Cortex of kidney (tissue), 1 donor: ENCODE measurements around the gene MED12.
"Not testable (repeated sequence)": the region's sequence is repeated elsewhere in the genome, so short reads cannot be mapped to it uniquely, and the experiment has no call there.

Source experiments
- DNase-seq: peaks from one replicate; lab custom pipeline; 2025; lab: John Stamatoyannopoulos, UW

MED12 gene

DNA sequence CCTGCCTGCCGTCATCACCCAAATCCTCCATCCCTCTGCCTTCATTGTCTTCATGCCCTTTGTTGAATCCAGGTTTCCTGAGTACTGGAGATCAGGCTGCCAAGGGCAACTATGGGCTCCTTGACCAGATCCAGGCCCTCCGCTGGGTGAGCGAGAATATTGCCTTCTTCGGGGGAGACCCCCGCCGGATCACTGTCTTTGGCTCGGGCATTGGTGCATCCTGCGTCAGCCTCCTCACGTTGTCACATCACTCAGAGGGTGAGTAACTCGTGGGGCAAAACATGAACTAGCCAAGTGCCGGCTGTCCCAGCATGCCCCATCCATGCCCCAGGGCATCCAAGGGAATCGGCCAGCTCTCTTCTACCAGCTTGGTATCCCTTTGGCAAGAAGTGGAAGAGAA lies 45.7 kb downstream of the MED12 start:
- no peak for DNase-seq

- DNase-seq = no peak
These were observed 48.1 kb downstream of the MED12 start for GRCh38 chrX:71166461-71166860.

DNA sequence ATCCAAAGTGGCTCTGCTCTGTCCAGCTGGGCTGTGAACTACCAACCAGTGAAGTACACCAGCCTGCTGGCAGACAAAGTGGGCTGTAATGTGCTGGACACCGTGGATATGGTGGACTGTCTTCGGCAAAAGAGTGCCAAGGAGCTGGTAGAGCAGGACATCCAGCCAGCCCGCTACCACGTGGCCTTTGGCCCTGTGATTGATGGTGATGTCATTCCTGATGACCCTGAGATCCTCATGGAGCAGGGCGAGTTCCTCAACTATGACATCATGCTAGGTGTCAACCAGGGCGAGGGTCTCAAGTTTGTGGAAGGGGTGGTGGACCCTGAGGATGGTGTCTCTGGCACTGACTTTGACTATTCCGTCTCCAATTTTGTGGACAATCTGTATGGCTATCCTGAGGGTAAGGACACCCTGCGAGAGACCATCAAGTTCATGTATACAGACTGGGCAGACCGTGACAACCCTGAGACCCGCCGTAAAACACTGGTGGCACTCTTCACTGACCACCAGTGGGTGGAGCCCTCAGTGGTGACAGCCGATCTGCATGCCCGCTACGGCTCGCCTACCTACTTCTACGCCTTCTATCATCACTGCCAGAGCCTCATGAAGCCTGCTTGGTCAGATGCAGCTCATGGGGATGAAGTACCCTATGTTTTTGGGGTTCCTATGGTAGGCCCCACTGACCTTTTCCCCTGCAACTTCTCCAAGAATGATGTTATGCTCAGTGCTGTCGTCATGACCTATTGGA lies 48.8 kb downstream of the MED12 start:
- no peak for DNase-seq

DNA sequence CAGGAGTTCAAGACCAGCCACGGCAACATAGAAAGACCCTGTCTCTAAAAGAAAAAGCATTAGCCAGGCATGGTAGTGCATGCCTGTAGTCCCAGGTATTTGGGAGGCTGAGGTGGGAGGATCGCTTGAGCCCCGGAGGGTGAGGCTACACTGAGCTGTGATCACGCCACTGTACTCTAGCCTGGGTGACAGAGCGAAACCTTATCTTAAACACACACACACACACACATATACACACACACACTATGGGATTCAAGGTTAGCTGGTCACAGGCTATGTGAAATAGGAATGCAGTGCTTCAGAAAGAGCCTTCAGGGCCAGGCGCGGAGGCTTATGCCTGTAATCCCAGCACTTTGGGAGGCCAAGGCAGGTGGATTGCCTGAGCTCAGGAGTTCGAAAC lies 49.7 kb downstream of the MED12 start:
- DNase-seq = no peak

- DNase-seq = no peak
These were observed 51.2 kb downstream of the MED12 start for GRCh38 chrX:71169586-71169985.

DNA sequence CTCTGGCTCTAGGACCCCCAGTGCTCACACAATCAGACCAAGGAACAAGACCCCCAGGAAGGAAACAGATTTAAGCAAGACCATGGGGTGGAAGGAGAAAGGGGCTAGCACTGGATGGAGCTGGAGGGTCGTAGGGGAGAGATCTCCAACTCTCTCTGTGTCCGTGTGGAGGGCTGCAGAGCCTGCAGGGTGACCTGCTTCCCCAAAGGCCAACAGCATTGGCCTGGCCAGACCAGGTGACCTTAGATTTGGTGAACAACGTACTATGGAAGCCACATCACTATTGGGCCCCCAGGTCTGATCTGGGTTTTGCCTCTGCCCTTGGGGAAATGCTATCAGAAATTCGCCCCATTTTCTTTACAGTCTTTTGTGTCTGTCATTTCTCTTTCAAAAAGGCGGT lies 52.3 kb downstream of the MED12 start:
- DNase-seq = no peak

- no peak for DNase-seq
These were observed 52.9 kb downstream of the MED12 start for GRCh38 chrX:71171110-71171801.

GRCh38 chrX:71173440-71173839 lies 55.0 kb downstream of the MED12 start:
- DNase-seq = no peak

DNA sequence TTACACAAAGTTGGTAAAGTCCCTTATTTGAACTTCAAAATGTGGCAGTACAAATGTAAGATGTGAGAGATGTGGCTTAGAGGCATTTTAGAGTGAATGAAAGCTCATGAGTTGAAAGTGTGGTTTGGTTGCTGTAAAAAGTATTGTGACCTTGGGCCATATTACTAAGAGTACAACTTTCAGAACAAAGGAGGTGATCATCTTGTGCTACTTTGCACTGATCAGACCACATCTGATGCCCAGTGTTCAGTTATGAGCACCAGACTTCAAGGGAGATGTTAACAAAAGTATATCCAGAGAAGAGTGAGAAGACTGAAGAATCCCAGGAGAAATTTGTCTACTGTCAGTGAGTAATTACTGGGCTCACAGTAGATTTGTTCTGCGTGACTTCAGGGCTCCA lies 56.4 kb downstream of the MED12 start:
- no peak for DNase-seq

DNA sequence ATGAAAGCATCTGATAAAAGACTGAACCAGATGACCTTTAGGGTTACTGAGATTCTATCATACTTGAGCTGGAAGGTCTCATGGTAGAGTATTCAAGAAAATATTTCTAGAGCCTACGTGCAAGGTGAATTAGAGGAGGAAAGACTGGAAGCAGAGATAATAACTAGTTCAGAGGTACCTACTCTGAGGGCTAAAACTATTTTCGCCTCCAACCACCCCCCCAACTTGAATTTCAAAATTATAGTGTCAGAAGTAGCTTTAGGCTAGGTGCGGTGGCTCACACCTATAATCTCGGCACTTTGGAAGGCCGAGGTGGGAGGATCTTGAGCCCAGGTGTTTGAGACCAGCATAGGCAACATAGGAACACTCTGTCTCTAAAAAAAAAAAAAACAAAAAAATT lies 57.1 kb downstream of the MED12 start:
- DNase-seq = no peak

GRCh38 chrX:71177327-71177726 lies 58.9 kb downstream of the MED12 start:
- DNase-seq = no peak

GRCh38 chrX:71178908-71179307 lies 60.5 kb downstream of the MED12 start:
- DNase-seq = no peak

- not testable (repeated sequence) for DNase-seq
These were observed 62.3 kb downstream of the MED12 start for GRCh38 chrX:71180579-71181265.

DNA sequence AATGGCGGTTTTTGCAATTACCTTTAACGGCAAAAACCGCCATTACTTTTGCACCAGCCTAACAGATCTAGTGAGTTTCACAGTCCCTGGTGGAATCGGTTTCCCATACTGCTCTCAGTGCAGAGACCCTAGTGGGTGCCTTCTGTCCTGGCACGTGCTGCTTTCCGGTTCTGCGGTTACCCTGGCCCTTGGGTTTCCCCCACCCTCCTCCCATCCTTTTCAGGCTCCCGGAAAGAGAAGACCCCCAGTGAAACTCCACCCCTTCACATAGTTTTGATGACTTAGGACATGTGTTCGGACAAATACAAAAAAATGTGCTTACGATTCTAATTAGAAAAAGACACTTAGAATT lies 63.1 kb downstream of the MED12 start:
- DNase-seq = no peak

DNA sequence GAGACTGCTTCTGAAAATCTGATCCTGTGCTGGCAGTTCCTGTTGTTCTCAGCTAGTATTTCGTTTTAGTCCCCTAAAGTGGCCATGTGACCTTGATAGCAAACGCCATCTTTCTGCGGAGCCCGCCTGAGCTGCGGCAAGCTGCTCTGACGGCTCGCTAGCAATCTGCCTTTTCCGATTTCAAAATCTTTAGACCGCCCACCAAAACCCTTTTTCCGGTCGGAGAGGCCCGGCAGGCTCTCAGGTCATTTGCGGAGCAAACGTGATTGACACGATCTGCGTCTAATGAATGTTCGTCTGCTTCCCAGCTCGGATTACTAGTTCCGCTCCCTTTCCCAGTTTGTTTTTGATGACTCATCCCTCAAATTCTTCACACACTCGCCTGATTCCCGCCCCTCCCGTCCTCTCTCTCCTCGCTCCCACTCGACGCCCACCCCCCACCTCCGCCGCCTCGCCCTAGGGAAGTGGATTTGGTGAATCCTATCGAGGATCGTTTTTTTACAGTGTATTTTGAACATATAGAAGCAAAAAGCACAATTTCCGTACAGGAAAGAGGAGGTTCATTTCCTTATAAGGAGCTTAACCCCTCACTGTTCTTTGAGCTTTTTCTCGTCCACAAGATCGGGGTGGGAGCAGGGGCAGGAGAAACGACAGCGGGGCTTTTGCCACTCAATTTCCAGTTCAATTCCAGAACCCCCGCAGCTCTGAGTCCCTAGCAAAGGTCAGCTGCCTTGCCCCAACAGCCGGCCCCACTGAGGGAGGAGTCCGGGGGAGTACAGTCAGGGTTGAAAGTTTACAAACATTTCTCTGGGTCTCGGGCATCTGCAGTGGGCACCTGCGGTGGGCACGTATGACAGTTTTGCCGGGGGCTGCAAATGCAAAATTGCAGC lies 63.8 kb downstream of the MED12 start:
- DNase-seq = peak; percentile 38

- DNase-seq = no peak
These were observed 64.5 kb downstream of the MED12 start for GRCh38 chrX:71182871-71183270.

- no peak for DNase-seq
These were observed 64.9 kb downstream of the MED12 start for GRCh38 chrX:71183341-71183740.

- no peak for DNase-seq
These were observed 65.7 kb downstream of the MED12 start for GRCh38 chrX:71184092-71184491.

DNA sequence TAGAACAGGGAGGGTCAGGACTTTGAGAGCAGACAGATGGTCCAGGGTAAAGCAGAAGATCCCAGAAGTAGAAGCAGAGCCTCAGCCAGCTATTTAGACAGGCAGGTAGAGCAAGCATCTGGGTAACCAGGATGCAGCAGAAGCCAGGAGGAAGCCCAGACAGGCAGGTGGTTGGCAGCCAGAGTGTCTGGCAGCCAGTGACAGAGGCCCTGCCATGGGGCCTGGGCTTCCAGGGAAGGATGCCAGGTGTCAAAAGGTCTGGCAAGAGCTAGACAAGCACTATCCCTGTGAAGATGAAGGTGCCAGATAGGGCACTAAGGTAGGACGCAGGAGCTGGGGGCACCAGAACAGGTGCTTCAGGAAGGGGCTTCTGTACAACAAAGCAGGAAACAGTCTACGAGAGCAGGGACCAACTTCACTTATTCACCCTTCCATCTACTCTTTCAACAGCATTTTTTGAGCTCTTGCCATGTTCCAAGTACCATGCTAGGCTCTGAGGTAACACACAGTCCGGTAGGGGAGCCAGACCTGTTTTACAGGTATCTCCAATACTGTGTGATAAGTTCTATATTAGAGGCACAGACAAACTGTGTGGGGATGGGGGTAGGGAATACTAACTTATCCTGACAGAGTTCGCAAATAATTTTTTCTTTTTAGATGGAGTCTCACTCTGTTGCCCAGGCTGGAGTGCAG lies 66.6 kb downstream of the MED12 start:
- DNase-seq = no peak

GRCh38 chrX:71191248-71191647 lies 72.9 kb downstream of the MED12 start:
- no peak for DNase-seq
